ENCODE results near the gene TRAM2. TPM values are rescaled to one million over a fixed set of nuclear protein-coding genes. Genes with fewer than 3 reads are reported as not detected.
A peak's percentile ranks its signal among the peaks of the same experiment; 100 is the strongest.

TRAM2 gene
- total and polyA plus RNA-seq, 2 of the 4 experiments (the other 2 are of a cell fraction): 77.2 to 95.7 TPM

GRCh38 chr6:52541135-52541534, 35.7 kb downstream of the TRAM2 start:
- peak overlapping the region; percentile 56 to 73 for H4K8ac ChIP-seq (ENCODE audit: low read depth in 2 of 2, low read length in 2 of 2)
- H2BK20ac ChIP-seq (ENCODE audit: low read depth, low read length): peak overlapping the region; percentile 87
- in situ Hi-C loops (cut with MboI; ENCODE audit: low sequenced_read_pairs) (no loop called here), dilution Hi-C loops (cut with HindIII; ENCODE audit: low sequenced_read_pairs, unreplicated experiment) (no loop called here), intact Hi-C loops (cut with micrococcal nuclease) (no loop called here)
- ATAC-seq (ENCODE audit: low read depth) (no peak), DNase-seq (no peak)
- H3K36me3 ChIP-seq (ENCODE audit: control insufficient read depth, insufficient read depth, low read length): peaks cover 8% of the 10 kb centered on the region; the same call in 1 of the 2 replicates
- peak overlapping the region; percentile 94 for H2BK15ac ChIP-seq (ENCODE audit: low read depth, low read length)
- H3K9ac ChIP-seq (ENCODE audit: low read depth, low read length): no peak overlapping the region
- H4K5ac ChIP-seq (ENCODE audit: low read depth, low read length): peak overlapping the region; percentile 71
- peaks cover 7% of the 10 kb centered on the region; the same call in 1 of the 2 replicates for H4K20me1 ChIP-seq (ENCODE audit: insufficient read depth, low read length)
- peak overlapping the region; percentile 86 for H4K91ac ChIP-seq (ENCODE audit: insufficient read depth, low read depth, low read length)
- no peak overlapping the region for H2AFZ ChIP-seq (replicated peaks; ENCODE audit: low read length, poor library complexity)
- H3K56ac ChIP-seq (ENCODE audit: extremely low read depth, insufficient read depth, low read length): peak overlapping the region; percentile 43; the same call in 1 of the 2 replicates
- H3K4ac ChIP-seq (ENCODE audit: low read depth, low read length): peak overlapping the region; percentile 92
- H3K4me3 ChIP-seq (ENCODE audit: insufficient read depth, low read depth, low read length): no peak overlapping the region
- H3K27ac ChIP-seq (ENCODE audit: insufficient read depth, low read length): peak overlapping the region; percentile 47
- peak overlapping the region; percentile 95 for H2BK5ac ChIP-seq (ENCODE audit: low read depth, low read length, poor library complexity, severe bottlenecking)
- H2AK9ac ChIP-seq (replicated peaks; ENCODE audit: low read depth, low read length, poor library complexity): peak overlapping the region; percentile 25
- TF ChIP-seq RAD21 (IDR thresholded peaks at IDR 0.05; ENCODE audit: low read length): no peak
- TF ChIP-seq, protein P1, sequence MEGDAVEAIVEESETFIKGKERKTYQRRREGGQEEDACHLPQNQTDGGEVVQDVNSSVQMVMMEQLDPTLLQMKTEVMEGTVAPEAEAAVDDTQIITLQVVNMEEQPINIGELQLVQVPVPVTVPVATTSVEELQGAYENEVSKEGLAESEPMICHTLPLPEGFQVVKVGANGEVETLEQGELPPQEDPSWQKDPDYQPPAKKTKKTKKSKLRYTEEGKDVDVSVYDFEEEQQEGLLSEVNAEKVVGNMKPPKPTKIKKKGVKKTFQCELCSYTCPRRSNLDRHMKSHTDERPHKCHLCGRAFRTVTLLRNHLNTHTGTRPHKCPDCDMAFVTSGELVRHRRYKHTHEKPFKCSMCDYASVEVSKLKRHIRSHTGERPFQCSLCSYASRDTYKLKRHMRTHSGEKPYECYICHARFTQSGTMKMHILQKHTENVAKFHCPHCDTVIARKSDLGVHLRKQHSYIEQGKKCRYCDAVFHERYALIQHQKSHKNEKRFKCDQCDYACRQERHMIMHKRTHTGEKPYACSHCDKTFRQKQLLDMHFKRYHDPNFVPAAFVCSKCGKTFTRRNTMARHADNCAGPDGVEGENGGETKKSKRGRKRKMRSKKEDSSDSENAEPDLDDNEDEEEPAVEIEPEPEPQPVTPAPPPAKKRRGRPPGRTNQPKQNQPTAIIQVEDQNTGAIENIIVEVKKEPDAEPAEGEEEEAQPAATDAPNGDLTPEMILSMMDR (conservative IDR thresholded peaks at IDR 0.05; ENCODE audit: low read depth, low read length): no peak
- no peak for TF ChIP-seq BHLHE40 (IDR thresholded peaks at IDR 0.05; ENCODE audit: low read depth, low read length)
- TF ChIP-seq MAFK (IDR thresholded peaks at IDR 0.05; ENCODE audit: low read depth, low read length): no peak
- TF ChIP-seq POLR2A (IDR thresholded peaks at IDR 0.05; ENCODE audit: low read depth, low read length): no peak
- TF ChIP-seq ELK1 (IDR thresholded peaks at IDR 0.05; ENCODE audit: borderline replicate concordance, low read depth, low read length): no peak
- no peak for TF ChIP-seq USF2 (IDR thresholded peaks at IDR 0.05; ENCODE audit: low read depth, low read length)
- TF ChIP-seq CHD1 (IDR thresholded peaks at IDR 0.05; ENCODE audit: low read depth, low read length): no peak
- TF ChIP-seq RCOR1 (IDR thresholded peaks at IDR 0.05; ENCODE audit: insufficient replicate concordance, low read length): no peak
- TF ChIP-seq SMC3 (IDR thresholded peaks at IDR 0.05; ENCODE audit: low read depth, low read length): no peak
- no peak for TF ChIP-seq MAZ (IDR thresholded peaks at IDR 0.05; ENCODE audit: borderline replicate concordance, low read depth, low read length)
- TF ChIP-seq CEBPB (IDR thresholded peaks at IDR 0.05; ENCODE audit: low read depth, low read length): no peak
- TF ChIP-seq RFX5 (IDR thresholded peaks at IDR 0.05; ENCODE audit: low read depth, low read length): no peak
- TF ChIP-seq MXI1 (IDR thresholded peaks at IDR 0.05; ENCODE audit: borderline replicate concordance, low read depth, low read length): no peak
- TF ChIP-seq NFE2L2 (IDR thresholded peaks at IDR 0.05; ENCODE audit: low read depth, low read length): no peak
- TF ChIP-seq FOS (IDR thresholded peaks at IDR 0.05; ENCODE audit: low read depth, low read length): no peak
- peaks cover 53% of the 10 kb centered on the region for H3K9me1 ChIP-seq (ENCODE audit: insufficient read depth, low read length)
- CTCF ChIA-PET: interaction anchor here (0.6 to 1.3 kb wide), 2 partner anchors 25 to 48 kb away, joined by 3 to 4 read pairs; no protein-coding TSS in a partner anchor
- H3K14ac ChIP-seq (replicated peaks; ENCODE audit: low read depth, low read length): peak overlapping the region; percentile 91
- peak overlapping the region; percentile 79 for H2AK5ac ChIP-seq (ENCODE audit: low read depth, low read length)
- no peaks in the 10 kb centered on the region for H3K27me3 ChIP-seq (ENCODE audit: control insufficient read depth, insufficient read depth, low read length)
- no peaks in the 10 kb centered on the region for H3K9me3 ChIP-seq (ENCODE audit: control insufficient read depth, insufficient read depth, low read length)
- peaks cover 68% of the 10 kb centered on the region for H3K4me1 ChIP-seq (ENCODE audit: control insufficient read depth, insufficient read depth, low read length)
- H2BK120ac ChIP-seq (ENCODE audit: low read depth, low read length): peak overlapping the region; percentile 91
- POLR2A ChIA-PET (ENCODE audit: unreplicated experiment): no interaction called here
- BruUV-seq (replicated peaks): no TSS peak
- H3K23ac ChIP-seq (ENCODE audit: low read depth, low read length): peak overlapping the region; percentile 88
- 78% methylated on average over 2 of the region's 6 CpGs; no CpG with 5 or more reads in 1 of the 2 experiments for WGBS, 2 experiments (ENCODE audit: extremely low coverage in 2 of 2, insufficient read length in 1 of 2)
- H3K79me1 ChIP-seq (ENCODE audit: low read depth in 1 of 2, low read length in 2 of 2): peaks cover 43 to 87% of the 10 kb centered on the region in 2 experiments
- peak overlapping the region; percentile 84 for H3K18ac ChIP-seq (ENCODE audit: low read depth, low read length)
- H3K4me2 ChIP-seq (ENCODE audit: low read depth, low read length): no peak overlapping the region

All from IMR-90 (cell line).